ENCODE results near the gene TEPSIN. TPM values are rescaled to one million over a fixed set of nuclear protein-coding genes. Genes with fewer than 3 reads are reported as not detected.

Gene TEPSIN
- total RNA-seq = 13.7 and 16.0 TPM in 2 replicates

GRCh38 chr17:81238815-81239713, at the start of gene TEPSIN, which contains the start of gene NDUFAF8:
TSS of gene TEPSIN (minus strand) at chr17:81239055. CDS start at chr17:81239033, 22 bp downstream.
TSS of gene NDUFAF8 (plus strand) at chr17:81239318. CDS start at chr17:81239364, 46 bp downstream.

GRCh38 chr17:81222906-81223761, 15.7 kb downstream of the TEPSIN start, which contains the start of gene CEP131:
TSS of gene CEP131 (minus strand) at chr17:81222965. CDS start at chr17:81220056, 2,909 bp downstream.

Other genes with a start within 250 kb of the TEPSIN start
- gene CHMP6, start 247.2 kb downstream of the TEPSIN start, total RNA-seq = 22.5 and 24.1 TPM in 2 replicates
- gene BAIAP2, start 203.9 kb downstream of the TEPSIN start, total RNA-seq = 18.6 and 18.8 TPM in 2 replicates
- gene PVALEF, start 73.5 kb downstream of the TEPSIN start, total RNA-seq = not detected in 2 replicates
- gene AATK, start 72.8 kb downstream of the TEPSIN start, total RNA-seq = 0.15 and 0.17 TPM in 2 replicates
- gene CEP131, start 16.1 kb downstream of the TEPSIN start, total RNA-seq = 11.9 and 14.1 TPM in 2 replicates
- 47.0 and 56.8 TPM in 2 replicates for gene NDUFAF8, start 263 bp upstream of the TEPSIN start, total RNA-seq
- 52.9 and 58.0 TPM in 2 replicates for gene SLC38A10, start 56.3 kb upstream of the TEPSIN start, total RNA-seq
- gene BAHCC1, start 156.4 kb upstream of the TEPSIN start, total RNA-seq = 8.3 and 8.4 TPM in 2 replicates